ENCODE results near the gene PIP5K1B. TPM values are rescaled to one million over a fixed set of nuclear protein-coding genes. Genes with fewer than 3 reads are reported as not detected.
"Not testable (repeated sequence)": the region's sequence is repeated elsewhere in the genome, so short reads cannot be mapped to it uniquely, and the experiment has no call there.

Gene PIP5K1B
- total RNA-seq, 1 experiment from 2014 or later: 1.1 TPM

GRCh38 chr9:69023650-69024049 lies 318.6 kb downstream of the PIP5K1B start:
- DNase-seq (ENCODE audit: low spot score): no peak

GRCh38 chr9:69027355-69028097 lies 322.5 kb downstream of the PIP5K1B start:
- DNase-seq (ENCODE audit: low spot score): peak; percentile 86

DNA sequence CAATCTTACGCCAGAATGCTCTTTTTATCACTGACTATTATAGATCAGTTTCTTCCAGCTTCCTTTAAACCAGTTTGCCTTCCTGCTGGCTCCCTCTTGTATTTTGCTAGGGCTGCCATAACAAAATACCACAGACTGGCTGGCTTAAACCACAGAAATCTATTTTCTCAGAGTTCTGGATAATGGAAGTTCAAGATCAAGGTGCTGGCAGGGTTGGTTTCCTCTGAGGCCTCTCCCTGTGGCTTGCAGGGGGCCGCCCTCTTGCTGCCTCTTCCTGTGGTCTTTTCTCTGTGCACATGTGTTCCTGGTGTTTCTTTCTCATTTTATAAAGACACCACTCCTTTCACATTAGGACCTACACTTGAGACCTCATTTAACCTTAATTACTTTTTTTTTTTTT lies 323.7 kb downstream of the PIP5K1B start:
- no peak for DNase-seq (ENCODE audit: low spot score)

GRCh38 chr9:69029535-69029934 lies 324.5 kb downstream of the PIP5K1B start:
- DNase-seq (ENCODE audit: low spot score): no peak

GRCh38 chr9:69030851-69031645 lies 326.0 kb downstream of the PIP5K1B start:
- DNase-seq (ENCODE audit: low spot score): no peak

DNA sequence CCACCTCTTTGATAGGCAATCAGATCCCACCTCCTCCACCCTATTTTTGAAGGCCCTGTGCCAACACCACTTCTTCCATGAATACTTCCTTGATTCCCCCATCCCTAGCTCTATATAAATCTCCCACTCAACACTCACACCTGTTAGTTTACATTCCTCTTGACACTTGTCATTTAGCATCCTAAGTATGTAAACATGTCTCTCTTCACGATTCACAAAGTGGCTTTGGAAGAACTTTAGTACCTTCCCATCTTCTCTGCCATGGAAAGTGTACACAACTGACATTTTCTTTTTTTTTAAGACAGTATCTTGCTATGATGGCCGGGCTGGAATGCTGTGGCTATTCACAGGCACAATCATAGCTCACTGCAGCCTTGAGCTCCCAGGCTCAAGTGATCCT lies 329.0 kb downstream of the PIP5K1B start:
- no peak for DNase-seq (ENCODE audit: low spot score)

- peak; percentile 82 for DNase-seq (ENCODE audit: low spot score)
Measured at GRCh38 chr9:69035438-69036308, 330.6 kb downstream of the PIP5K1B start, which contains the start of gene FXN. TSS of gene FXN (plus strand) at chr9:69035752. CDS start at chr9:69035783, 31 bp downstream.

DNA sequence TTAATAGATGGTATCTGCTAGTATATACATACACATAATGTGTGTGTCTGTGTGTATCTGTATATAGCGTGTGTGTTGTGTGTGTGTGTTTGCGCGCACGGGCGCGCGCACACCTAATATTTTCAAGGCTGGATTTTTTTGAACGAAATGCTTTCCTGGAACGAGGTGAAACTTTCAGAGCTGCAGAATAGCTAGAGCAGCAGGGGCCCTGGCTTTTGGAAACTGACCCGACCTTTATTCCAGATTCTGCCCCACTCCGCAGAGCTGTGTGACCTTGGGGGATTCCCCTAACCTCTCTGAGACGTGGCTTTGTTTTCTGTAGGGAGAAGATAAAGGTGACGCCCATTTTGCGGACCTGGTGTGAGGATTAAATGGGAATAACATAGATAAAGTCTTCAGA lies 331.3 kb downstream of the PIP5K1B start:
- peak; percentile 7 for DNase-seq (ENCODE audit: low spot score)

DNA sequence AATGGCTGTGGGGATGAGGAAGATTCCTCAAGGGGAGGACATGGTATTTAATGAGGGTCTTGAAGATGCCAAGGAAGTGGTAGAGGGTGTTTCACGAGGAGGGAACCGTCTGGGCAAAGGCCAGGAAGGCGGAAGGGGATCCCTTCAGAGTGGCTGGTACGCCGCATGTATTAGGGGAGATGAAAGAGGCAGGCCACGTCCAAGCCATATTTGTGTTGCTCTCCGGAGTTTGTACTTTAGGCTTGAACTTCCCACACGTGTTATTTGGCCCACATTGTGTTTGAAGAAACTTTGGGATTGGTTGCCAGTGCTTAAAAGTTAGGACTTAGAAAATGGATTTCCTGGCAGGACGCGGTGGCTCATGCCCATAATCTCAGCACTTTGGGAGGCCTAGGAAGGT lies 331.8 kb downstream of the PIP5K1B start:
- DNase-seq (ENCODE audit: low spot score): no peak

DNA sequence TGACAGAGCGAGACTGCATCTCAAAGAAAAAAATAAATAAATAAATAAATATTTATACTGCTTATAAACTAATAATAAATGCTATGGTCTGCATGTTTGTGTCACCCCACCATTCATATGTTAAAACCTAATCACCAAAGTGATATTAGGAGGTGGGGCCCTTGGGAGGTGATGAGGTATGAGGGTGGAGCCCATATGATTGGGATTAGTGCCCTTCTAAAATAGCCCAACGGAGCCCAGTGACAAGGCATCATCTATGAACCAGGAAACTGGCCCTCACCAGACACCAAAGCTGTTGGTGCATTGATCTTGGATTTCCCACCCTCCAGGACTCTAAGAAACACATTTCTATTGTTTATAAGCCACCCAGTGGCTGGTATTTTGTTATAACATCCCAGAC lies 335.6 kb downstream of the PIP5K1B start:
- no peak for DNase-seq (ENCODE audit: low spot score)

DNA sequence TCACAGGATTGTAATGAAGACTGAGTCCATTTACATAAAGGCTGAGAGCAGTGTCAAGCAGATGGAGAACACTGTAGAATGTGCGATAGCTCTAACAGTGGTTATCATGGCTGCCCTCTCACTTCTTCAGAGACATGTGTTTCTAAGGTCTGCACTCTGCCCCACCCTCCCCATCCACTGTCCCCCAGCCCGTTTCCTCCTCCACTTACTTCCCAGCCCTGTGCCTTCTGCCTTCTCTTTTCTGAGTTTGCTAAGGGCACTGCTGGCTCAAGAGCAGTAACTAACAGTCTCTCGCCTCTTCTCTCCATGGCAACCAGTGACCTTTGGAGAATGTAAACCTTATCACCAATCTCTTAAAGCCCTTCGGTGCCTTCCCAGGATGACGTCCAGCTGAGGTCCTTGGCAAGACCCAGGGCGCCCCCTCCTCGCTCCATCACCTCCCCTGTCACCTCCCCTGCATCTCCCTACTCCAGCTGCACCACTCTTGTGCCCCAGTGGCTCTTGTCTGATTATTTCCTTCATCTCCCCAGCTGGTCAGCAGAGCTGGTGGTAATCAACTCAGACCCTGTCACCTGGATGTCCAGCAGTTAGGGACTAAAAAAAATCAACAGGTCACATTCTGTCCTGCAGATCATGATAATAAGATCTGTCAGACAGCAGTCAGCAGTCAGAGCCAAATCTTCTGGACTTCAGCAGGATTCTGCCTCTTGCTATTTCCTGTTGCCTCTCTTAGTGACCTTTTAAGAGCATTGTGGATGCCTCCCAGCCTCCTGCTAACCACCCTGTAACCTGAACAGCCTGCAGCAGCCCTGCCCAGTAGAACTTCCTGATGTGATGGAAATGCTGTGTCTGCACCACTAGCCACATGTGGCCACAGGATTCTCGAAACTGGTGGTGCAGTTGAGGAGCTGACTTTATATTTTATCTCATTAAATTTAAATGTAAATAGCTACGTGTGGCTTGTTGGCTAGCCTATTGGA lies 339.5 kb downstream of the PIP5K1B start:
- DNase-seq (ENCODE audit: low spot score): peak; percentile 47

GRCh38 chr9:69045821-69046220 lies 340.8 kb downstream of the PIP5K1B start:
- no peak for DNase-seq (ENCODE audit: low spot score)

GRCh38 chr9:69046723-69047122 lies 341.7 kb downstream of the PIP5K1B start:
- no peak for DNase-seq (ENCODE audit: low spot score)

- no peak for DNase-seq (ENCODE audit: low spot score)
Measured at GRCh38 chr9:69047371-69047770, 342.3 kb downstream of the PIP5K1B start.

DNA sequence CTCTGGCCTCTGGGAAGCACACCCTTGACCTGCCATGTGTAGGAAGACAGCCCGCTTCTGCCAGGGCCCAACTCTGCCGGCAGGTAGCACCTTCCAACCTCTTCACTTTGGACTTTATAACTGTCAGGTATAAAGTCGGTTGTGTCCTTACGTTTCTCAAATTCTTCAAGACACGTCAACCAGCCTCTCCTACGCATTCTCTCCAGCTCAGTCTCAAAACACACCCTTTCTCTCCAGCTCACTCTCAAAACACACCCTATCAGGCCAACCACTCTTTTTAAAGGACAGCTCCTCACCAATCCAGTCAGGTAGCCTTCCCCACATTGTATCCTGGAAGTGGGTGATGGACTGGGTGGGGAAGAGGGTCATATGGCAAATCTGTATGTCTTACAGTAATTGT lies 344.1 kb downstream of the PIP5K1B start:
- DNase-seq (ENCODE audit: low spot score): no peak

DNA sequence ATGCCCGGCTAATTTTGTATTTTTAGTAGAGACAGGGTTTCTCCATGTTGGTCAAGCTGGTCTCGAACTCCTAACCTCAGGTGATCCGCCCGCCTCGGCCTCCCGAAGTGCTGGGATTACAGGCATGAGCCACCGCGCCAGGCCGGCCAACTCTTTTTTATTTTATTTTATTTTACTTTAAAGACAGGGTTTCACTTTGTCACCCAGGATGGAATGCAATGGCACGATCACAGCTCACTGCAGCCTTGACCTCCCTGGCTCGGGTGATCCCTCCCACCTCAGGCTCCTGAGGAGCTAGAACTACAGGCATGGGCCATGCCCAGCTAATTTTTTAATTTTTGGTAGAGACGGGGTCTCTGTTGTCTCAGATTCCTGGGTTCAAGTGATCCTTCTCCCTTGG lies 345.9 kb downstream of the PIP5K1B start:
- DNase-seq (ENCODE audit: low spot score): not testable (repeated sequence)

- DNase-seq (ENCODE audit: low spot score): no peak
Measured at GRCh38 chr9:69054989-69055388, 349.9 kb downstream of the PIP5K1B start.

DNA sequence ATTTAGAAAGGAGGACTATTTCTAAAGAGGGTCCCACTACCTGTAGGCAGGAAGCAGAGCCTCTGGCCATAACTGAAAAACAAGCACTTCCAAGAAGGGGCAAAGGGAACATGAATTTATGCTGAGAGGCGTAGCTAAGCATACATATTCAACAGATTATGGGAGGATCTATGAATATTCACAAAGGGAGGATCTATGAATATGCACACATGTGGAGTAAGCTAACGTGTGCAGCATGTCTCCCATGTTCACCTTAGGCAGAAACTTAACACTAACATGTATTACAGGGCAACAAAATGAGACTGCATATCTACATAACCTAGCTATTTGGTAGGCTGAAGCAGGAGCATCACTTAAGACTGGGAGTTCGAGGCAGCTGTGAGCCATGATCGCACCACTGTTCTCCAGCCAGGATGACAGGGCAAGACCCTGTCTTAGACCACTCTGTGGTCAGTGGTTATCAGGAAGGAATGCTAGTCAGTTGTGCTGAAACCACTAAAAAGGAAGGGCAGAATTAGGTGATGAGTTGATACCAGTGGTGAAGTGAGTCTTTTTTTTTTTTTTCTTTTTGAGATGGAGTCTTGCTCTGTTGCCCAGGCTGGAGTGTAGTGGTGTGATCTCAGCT lies 351.3 kb downstream of the PIP5K1B start:
- DNase-seq (ENCODE audit: low spot score): no peak

GRCh38 chr9:69058101-69058500 lies 353.1 kb downstream of the PIP5K1B start:
- DNase-seq (ENCODE audit: low spot score): no peak

Data from HT-29 (cell line).